Fibroblast of skin of scalp (primary cell): Measurements from ENCODE around the gene ODF2.

Experiments used
- DNase-seq: peaks from one replicate; pipeline ENCODE4 v3.0.0-alpha.2; 2013

The ODF2 gene

GRCh38 chr9:128532581-128532980 is 76.8 kb downstream of the ODF2 start:
- no peak for DNase-seq

GRCh38 chr9:128540634-128541360 is 85.0 kb downstream of the ODF2 start:
- no peak for DNase-seq

DNA sequence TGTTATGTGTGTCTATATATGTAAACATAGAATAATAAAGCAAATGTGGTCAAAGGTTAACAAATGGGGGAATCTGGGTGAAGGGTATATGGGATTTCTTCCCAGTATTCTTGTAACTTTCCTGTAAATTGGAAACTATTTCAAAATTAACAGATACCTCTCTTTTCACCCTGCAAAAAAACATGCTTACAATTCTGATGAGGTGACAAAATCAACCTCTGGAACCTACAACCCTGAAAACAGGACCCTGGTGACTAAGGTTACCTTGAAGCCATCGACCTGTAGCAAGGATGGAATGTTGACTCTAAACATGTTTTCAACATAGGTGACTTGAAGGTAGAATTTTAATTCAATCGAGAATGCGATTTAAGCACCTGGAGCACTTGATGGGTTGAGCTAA is 90.7 kb downstream of the ODF2 start:
- DNase-seq, result no peak

DNA sequence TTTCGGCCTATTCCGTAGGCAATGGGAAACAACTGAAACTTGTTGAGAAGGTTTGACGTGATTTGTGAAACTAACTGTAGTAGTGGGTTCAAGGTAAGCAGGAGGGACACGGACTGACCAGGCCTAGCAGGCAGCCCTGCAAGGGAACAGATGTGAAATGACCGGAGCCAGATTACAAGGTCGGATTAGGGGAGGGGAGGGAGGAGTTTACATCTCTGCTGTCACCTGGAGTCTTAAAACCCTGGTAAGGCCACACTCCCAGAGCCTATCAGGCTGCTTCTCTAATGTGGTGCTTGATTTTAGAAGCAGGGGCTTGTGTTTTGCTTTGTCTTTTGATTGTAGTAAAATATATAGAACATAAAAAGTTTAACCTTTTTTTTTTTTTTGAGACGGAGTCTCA is 93.1 kb downstream of the ODF2 start:
- no peak for DNase-seq

DNA sequence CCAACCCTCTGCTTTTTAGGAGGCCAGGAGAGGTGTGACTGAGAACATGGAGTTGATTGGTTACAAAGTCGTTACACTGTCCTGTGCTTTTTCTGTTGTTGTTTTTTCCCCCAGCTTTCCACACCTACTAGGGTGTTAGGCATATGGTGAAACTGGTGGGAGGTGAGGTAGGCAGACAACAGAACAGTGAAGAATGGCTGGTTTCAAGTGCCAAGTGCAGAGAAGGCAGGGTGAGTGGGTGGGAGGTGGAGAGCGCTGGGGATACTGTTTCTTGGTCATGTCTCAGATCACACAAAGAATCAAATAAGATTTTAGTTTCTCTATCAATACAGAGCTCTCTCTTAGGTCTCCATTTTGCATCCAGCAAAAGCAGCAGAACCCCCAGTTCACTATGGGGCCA is 94.4 kb downstream of the ODF2 start:
- DNase-seq, result no peak
